ENCODE results near the gene PCDHA5.

PCDHA5 gene

GRCh38 chr5:140868721-140869554 lies 47.5 kb downstream of the PCDHA5 start, which contains the start of gene PCDHA11:
PCDHA11 (plus strand) TSS chr5:140868957; CDS start chr5:140869104, 147 bp downstream.
- no peak for TF ChIP-seq ZNF274 (IDR thresholded peaks at IDR 0.05; ENCODE audit: low read depth, low read length)
- H3K4me3 ChIP-seq (ENCODE audit: low read length), result no peak within 1 kb of the TSS

- no peak overlapping the region for H3K4me3 ChIP-seq (ENCODE audit: low read length)
- TF ChIP-seq ZNF274 (IDR thresholded peaks at IDR 0.05; ENCODE audit: low read depth, low read length), result no peak
Observed at GRCh38 chr5:140869555-140869886, 48.1 kb downstream of the PCDHA5 start.

GRCh38 chr5:140870221-140871201 lies 49.1 kb downstream of the PCDHA5 start:
- no peak overlapping the region for H3K4me3 ChIP-seq (ENCODE audit: low read length)
- TF ChIP-seq ZNF274 (IDR thresholded peaks at IDR 0.05; ENCODE audit: low read depth, low read length), result no peak

Data from GM08714 (cell line).